RWPE2 (cell line): ENCODE measurements around the gene FAM180A.

Experiments used
- ATAC-seq: fragments of 200-7000 bp; cut with Tn5 transposase; 3 replicates; pipeline ENCODE4 v1.9.1; 2021; ENCODE audit warnings: low read depth
- DNase-seq: peaks from one replicate; pipeline ENCODE4 v3.0.0-alpha.2; 2020; ENCODE audit warnings: low spot score
- H3K27ac ChIP-seq: fragments of 450-650 bp; 2 replicates; pipeline ENCODE4 v1.5.1; 2017; ENCODE audit warnings: mild to moderate bottlenecking; ENCODE audit not compliant: poor library complexity, severe bottlenecking
- H3K27me3 ChIP-seq: fragments of 250-450 bp; sonication (Bioruptor Pico); 2 replicates; pipeline ENCODE4 v1.5.1; 2021; ENCODE audit warnings: mild to moderate bottlenecking, moderate library complexity; ENCODE audit not compliant: insufficient read depth, poor library complexity, severe bottlenecking
- H3K36me3 ChIP-seq: fragments of 250-450 bp; sonication (Bioruptor Pico); 2 replicates; pipeline ENCODE4 v1.5.1; 2020; ENCODE audit warnings: low read depth, mild to moderate bottlenecking, moderate library complexity
- H3K4me1 ChIP-seq: fragments of 250-450 bp; sonication (Bioruptor Pico); 2 replicates; pipeline ENCODE4 v1.5.1; 2021; ENCODE audit warnings: mild to moderate bottlenecking, moderate library complexity; ENCODE audit not compliant: insufficient read depth, poor library complexity, severe bottlenecking
- H3K4me3 ChIP-seq: fragments of 250-450 bp; sonication (Bioruptor Pico); 2 replicates; pipeline ENCODE4 v1.5.1; 2021; ENCODE audit warnings: mild to moderate bottlenecking, moderate library complexity; ENCODE audit not compliant: severe bottlenecking
- H3K9me3 ChIP-seq: fragments of 250-450 bp; sonication (Bioruptor Pico); 2 replicates; pipeline ENCODE4 v1.5.1; 2021; ENCODE audit warnings: mild to moderate bottlenecking, moderate library complexity; ENCODE audit not compliant: severe bottlenecking
- TF ChIP-seq, protein P1 (sequence below): fragments of 450-650 bp; IDR thresholded peaks from one replicate; pipeline ENCODE4 v1.5.1; 2017; ENCODE audit warnings: mild to moderate bottlenecking, moderate library complexity; ENCODE audit not compliant: poor library complexity, severe bottlenecking

The FAM180A gene

DNA sequence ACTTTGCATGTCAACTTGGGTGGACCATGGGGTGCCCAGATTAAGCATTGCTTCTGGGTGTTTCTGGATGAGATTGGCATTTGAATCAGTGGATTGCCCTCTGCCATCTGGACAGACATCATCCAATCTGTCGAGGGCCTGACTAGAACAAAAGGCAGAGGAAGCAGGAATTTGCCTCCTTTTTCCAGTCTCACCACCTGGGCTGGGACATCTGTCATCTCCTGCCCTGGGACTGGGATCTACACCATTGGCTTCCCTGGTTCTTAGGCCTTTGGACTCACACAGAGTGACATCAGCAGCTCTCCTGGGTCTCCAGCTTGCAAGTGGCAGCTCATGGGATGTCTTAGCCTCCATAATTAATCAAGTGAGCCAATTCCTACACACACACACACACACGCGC is 30.9 kb downstream of the FAM180A start:
- ATAC-seq, result no peak
- Histone ChIP-seq H3K27ac (no peak overlapping the region), H3K36me3 (no peaks in the 10 kb centered on the region), H3K4me1 (peaks cover 20% of the 10 kb centered on the region), H3K4me3 (no peak overlapping the region), H3K27me3 (no peaks in the 10 kb centered on the region), H3K9me3 (no peaks in the 10 kb centered on the region)
- TF ChIP-seq, protein P1, sequence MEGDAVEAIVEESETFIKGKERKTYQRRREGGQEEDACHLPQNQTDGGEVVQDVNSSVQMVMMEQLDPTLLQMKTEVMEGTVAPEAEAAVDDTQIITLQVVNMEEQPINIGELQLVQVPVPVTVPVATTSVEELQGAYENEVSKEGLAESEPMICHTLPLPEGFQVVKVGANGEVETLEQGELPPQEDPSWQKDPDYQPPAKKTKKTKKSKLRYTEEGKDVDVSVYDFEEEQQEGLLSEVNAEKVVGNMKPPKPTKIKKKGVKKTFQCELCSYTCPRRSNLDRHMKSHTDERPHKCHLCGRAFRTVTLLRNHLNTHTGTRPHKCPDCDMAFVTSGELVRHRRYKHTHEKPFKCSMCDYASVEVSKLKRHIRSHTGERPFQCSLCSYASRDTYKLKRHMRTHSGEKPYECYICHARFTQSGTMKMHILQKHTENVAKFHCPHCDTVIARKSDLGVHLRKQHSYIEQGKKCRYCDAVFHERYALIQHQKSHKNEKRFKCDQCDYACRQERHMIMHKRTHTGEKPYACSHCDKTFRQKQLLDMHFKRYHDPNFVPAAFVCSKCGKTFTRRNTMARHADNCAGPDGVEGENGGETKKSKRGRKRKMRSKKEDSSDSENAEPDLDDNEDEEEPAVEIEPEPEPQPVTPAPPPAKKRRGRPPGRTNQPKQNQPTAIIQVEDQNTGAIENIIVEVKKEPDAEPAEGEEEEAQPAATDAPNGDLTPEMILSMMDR, result no peak
- DNase-seq, result no peak

DNA sequence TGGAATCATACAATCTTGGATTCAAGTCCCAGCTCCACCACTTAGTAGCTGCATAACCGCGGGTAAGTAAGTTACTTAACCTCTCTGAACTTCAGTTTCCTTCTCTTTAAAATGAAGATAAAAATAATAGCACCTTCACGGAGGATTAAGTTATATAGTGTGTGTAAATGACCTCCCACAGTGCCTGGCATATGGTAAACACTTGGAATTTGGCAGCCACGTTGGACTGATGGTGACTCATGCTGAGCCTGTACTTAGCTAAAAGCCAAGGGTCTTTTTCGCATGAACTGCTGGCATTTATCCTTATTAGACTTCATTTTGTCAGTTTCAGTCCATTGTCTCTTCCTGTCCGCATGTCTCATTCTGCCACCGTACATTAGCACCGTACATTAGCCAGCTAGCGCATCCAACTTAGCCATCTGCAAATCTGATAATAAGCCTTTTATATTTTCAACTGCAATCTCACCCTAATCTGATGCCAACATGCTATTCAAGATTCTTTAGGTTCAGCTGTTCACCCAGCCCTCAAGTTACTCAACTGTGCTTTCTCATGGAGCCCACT is 31.9 kb downstream of the FAM180A start:
- TF ChIP-seq, protein P1, result no peak
- Histone ChIP-seq H3K36me3 (no peaks in the 10 kb centered on the region), H3K4me1 (peaks cover 20% of the 10 kb centered on the region), H3K4me3 (no peak overlapping the region), H3K9me3 (no peaks in the 10 kb centered on the region), H3K27ac (peak overlapping the region; percentile 13), H3K27me3 (no peaks in the 10 kb centered on the region)
- DNase-seq, result no peak
- peak; percentile 66 for ATAC-seq

GRCh38 chr7:135715673-135716072 is 32.9 kb downstream of the FAM180A start:
- H3K4me1 ChIP-seq, result peaks cover 20% of the 10 kb centered on the region

DNA sequence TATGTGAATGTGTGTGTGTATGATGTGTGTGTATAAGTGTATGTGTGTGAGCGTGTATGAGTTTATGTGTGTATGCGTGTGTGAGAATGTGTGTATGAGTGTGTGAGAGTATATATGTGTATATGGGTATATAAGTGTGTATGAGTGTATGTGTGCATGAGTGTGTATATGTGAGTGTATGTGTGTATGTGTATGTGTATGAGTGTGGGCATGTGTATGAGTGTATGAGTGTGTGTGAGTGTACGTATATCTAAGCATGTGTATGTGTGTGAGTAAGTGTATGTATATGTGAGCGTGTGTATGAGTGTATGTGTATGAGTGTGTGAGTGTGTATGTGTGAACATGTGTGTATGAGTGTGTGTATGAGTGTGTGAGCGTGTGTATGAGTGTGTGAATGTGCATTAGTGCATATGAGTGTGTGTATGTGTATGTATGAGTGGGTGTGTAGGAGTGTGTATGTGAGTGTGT is 33.5 kb downstream of the FAM180A start:
- Histone ChIP-seq H3K27me3 (no peaks in the 10 kb centered on the region), H3K9me3 (no peaks in the 10 kb centered on the region), H3K4me1 (peaks cover 20% of the 10 kb centered on the region), H3K27ac (peak overlapping the region; percentile 6), H3K36me3 (no peaks in the 10 kb centered on the region), H3K4me3 (no peak overlapping the region)
- ATAC-seq (no peak), DNase-seq (no peak)
- TF ChIP-seq, protein P1, result no peak

More at GRCh38 chr7:135715673-135716072, 32.9 kb downstream of the FAM180A start:
- no peak for ATAC-seq
- TF ChIP-seq, protein P1, result no peak
- no peak overlapping the region for H3K27ac ChIP-seq
- H3K4me3 ChIP-seq, result no peak overlapping the region
- no peaks in the 10 kb centered on the region for H3K9me3 ChIP-seq
- DNase-seq, result no peak
- no peaks in the 10 kb centered on the region for H3K27me3 ChIP-seq
- H3K36me3 ChIP-seq, result no peaks in the 10 kb centered on the region

DNA sequence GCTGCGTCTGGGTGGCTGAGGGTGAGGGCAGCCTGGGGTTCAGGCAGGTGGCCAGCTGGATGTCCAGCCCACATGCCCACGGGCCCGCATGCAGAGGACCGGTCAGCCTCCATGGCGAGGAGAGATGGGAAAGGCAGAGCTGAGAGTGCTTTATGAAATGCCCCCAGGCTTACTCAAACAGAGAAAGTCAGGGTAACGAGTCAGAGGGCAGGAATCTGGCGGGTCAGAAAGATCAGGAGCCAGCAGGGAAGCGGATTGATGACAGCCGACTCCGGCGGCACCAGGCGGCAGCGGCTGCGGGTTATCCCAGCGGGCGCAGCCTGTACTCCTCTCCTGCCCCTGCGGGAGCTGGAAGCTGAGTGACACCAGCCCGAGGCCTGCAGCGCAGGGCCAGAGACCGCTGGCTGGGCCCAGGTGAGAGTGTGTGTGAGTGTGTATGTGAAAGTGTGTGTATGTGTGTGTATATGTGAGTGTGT is 34.0 kb downstream of the FAM180A start:
- H3K27ac ChIP-seq, result peak overlapping the region; percentile 6
- H3K4me1 ChIP-seq, result peaks cover 20% of the 10 kb centered on the region
- TF ChIP-seq, protein P1, result no peak
- H3K4me3 ChIP-seq, result no peak overlapping the region
- H3K9me3 ChIP-seq, result no peaks in the 10 kb centered on the region
- H3K36me3 ChIP-seq, result no peaks in the 10 kb centered on the region
- ATAC-seq (peak; percentile 80), DNase-seq (no peak)
- H3K27me3 ChIP-seq, result no peaks in the 10 kb centered on the region
